Prostate gland (tissue), 2 donors: ENCODE data around the gene SCGB1C2.

Experiments
- CTCF ChIP-seq, 4 experiments: fragments of 200-600 bp in 2 of 4; fragments of 450-650 bp in 2 of 4; sonication (generic) in 2 of 4; IDR thresholded peaks; 1 replicate in 3 of 4; 2 replicates in 1 of 4; pipeline ENCODE4 v1.5.1; 2016 to 2019; ENCODE audit warnings: antibody characterized with exemption in 4 of 4, mild to moderate bottlenecking in 2 of 4, moderate library complexity in 2 of 4
- POLR2A ChIP-seq: fragments of 450-650 bp; IDR thresholded peaks from one replicate; pipeline ENCODE4 v1.6.1; 2016; ENCODE audit warnings: antibody characterized with exemption, mild to moderate bottlenecking
- POLR2AphosphoS5 ChIP-seq: sonication (generic); formaldehyde crosslinking; IDR thresholded peaks from one replicate; pipeline ENCODE4 v1.6.1; 2017; ENCODE audit warnings: antibody characterized with exemption

DNA sequence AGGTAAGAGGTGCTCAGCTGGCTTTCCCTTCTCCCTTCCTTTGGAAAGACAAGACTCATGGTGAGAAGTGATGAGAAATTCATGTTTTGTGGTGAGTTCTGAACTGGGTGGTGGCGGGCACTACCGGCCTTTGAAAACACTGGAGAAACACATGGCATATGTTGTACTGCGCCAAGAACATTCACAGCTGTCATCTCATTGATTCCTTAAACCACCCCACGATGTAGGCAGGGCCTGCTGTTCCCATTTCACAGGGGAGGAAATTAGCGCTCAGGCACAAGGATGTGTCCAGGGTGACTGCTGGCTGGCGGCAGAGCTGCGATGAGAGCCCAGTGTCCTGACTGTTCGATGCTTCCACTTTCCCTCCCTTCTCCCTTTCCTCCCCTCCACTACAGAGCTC is 45.7 kb downstream of the SCGB1C2 start:
- no peak for TF ChIP-seq CTCF (IDR thresholded peaks at IDR 0.05)
- TF ChIP-seq POLR2AphosphoS5 = no peak
- TF ChIP-seq POLR2A = no peak
